Measurements from ENCODE around the gene ZNF793.
A peak's percentile ranks its signal among the peaks of the same experiment; 100 is the strongest.

Gene ZNF793

GRCh38 chr19:37468961-37469777 is 37.6 kb upstream of the ZNF793 start, which contains the start of gene ZNF570:
Gene ZNF570, plus strand, starts transcription at chr19:37469356. Its CDS starts 999 bp downstream, at chr19:37470355.
- CTCF ChIA-PET = no interaction called here
- DNase-seq (ENCODE audit: extremely low spot score) = peak; percentile 76
- no peak for TF ChIP-seq SUZ12 (IDR thresholded peaks at IDR 0.05)
- peak; percentile 59 for TF ChIP-seq L3MBTL2 (conservative IDR thresholded peaks at IDR 0.05)
- TF ChIP-seq HDGF (IDR thresholded peaks at IDR 0.05; ENCODE audit: borderline replicate concordance) = no peak
- TF ChIP-seq ARNT (IDR thresholded peaks at IDR 0.05) = no peak
- TF ChIP-seq FOXA1 (IDR thresholded peaks at IDR 0.05) = no peak
- TF ChIP-seq TARDBP (IDR thresholded peaks at IDR 0.05) = no peak
- POLR2A ChIA-PET = interaction anchor here (1.0 to 1.3 kb wide), 4 partner anchors 8 to 125 kb away, joined by 3 to 10 read pairs (median 4); partner anchors contain the start of genes ZNF527, ZNF540, ZNF571 and ZNF793

- CTCF ChIA-PET = no interaction called here
- POLR2A ChIA-PET = no interaction called here
- TF ChIP-seq FOXK2 (IDR thresholded peaks at IDR 0.05) (no peak), FOXM1 (IDR thresholded peaks at IDR 0.05; ENCODE audit: borderline replicate concordance) (no peak), SUZ12 (IDR thresholded peaks at IDR 0.05) (no peak), FOXA1 (IDR thresholded peaks at IDR 0.05) (no peak), TARDBP (IDR thresholded peaks at IDR 0.05) (no peak), L3MBTL2 (conservative IDR thresholded peaks at IDR 0.05) (no peak), SP1 (IDR thresholded peaks at IDR 0.05) (no peak), ARNT (IDR thresholded peaks at IDR 0.05) (no peak), ZNF384 (IDR thresholded peaks at IDR 0.05) (no peak), LEF1 (IDR thresholded peaks at IDR 0.05; ENCODE audit: borderline replicate concordance) (no peak), HDGF (IDR thresholded peaks at IDR 0.05; ENCODE audit: borderline replicate concordance) (no peak), NFRKB (IDR thresholded peaks at IDR 0.05) (no peak)
- TF ChIP-seq, protein P1, sequence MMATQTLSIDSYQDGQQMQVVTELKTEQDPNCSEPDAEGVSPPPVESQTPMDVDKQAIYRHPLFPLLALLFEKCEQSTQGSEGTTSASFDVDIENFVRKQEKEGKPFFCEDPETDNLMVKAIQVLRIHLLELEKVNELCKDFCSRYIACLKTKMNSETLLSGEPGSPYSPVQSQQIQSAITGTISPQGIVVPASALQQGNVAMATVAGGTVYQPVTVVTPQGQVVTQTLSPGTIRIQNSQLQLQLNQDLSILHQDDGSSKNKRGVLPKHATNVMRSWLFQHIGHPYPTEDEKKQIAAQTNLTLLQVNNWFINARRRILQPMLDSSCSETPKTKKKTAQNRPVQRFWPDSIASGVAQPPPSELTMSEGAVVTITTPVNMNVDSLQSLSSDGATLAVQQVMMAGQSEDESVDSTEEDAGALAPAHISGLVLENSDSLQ (IDR thresholded peaks at IDR 0.05) = no peak
- DNase-seq (ENCODE audit: extremely low spot score) = no peak
These were observed 36.5 kb upstream of the ZNF793 start for GRCh38 chr19:37470216-37470615.

DNA sequence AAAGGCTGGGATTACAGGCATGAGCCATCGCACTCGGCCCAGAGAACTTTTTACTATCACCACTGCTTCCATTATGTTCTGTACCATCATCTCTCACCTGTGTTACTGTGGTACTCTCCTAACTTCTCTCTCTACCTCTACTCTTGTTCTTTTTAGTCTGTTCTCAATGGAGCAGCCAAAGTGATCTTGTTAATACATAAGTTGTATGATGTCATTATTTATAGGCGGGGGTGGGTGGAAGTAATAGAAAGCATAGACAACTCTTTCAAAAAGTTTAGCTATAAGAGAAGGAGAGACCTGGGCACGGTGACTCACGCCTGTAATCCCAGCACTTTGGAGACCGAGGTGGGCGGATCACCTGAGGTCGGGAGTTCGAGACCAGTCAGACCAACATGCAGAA is 34.6 kb upstream of the ZNF793 start:
- POLR2A ChIA-PET = no interaction called here

GRCh38 chr19:37484406-37485168 is 22.2 kb upstream of the ZNF793 start:
- CTCF ChIA-PET = no interaction called here
- no peak for DNase-seq (ENCODE audit: extremely low spot score)

More for the DNA sequence above, 34.6 kb upstream of the ZNF793 start:
- DNase-seq (ENCODE audit: extremely low spot score) = no peak
- CTCF ChIA-PET = no interaction called here
- TF ChIP-seq L3MBTL2 (conservative IDR thresholded peaks at IDR 0.05) (no peak), ZNF384 (IDR thresholded peaks at IDR 0.05) (no peak), ARNT (IDR thresholded peaks at IDR 0.05) (no peak), BHLHE40 (IDR thresholded peaks at IDR 0.05; ENCODE audit: borderline replicate concordance) (no peak), LEF1 (IDR thresholded peaks at IDR 0.05; ENCODE audit: borderline replicate concordance) (no peak), NFRKB (IDR thresholded peaks at IDR 0.05) (no peak), SP1 (IDR thresholded peaks at IDR 0.05) (no peak), SUZ12 (IDR thresholded peaks at IDR 0.05) (no peak), CTBP1 (IDR thresholded peaks at IDR 0.05; ENCODE audit: borderline replicate concordance) (no peak)
- TF ChIP-seq, protein P1 (IDR thresholded peaks at IDR 0.05) = no peak

GRCh38 chr19:37492213-37492612 is 14.5 kb upstream of the ZNF793 start:
- CTCF ChIA-PET = no interaction called here
- DNase-seq (ENCODE audit: extremely low spot score) = no peak
- POLR2A ChIA-PET = no interaction called here
- TF ChIP-seq CTBP1 (IDR thresholded peaks at IDR 0.05; ENCODE audit: borderline replicate concordance) (no peak), LEF1 (IDR thresholded peaks at IDR 0.05; ENCODE audit: borderline replicate concordance) (no peak), ZNF384 (IDR thresholded peaks at IDR 0.05) (no peak), NFRKB (IDR thresholded peaks at IDR 0.05) (no peak), TARDBP (IDR thresholded peaks at IDR 0.05) (no peak), SUZ12 (IDR thresholded peaks at IDR 0.05) (no peak), HDGF (IDR thresholded peaks at IDR 0.05; ENCODE audit: borderline replicate concordance) (no peak), FOXK2 (IDR thresholded peaks at IDR 0.05) (no peak), FOXM1 (IDR thresholded peaks at IDR 0.05; ENCODE audit: borderline replicate concordance) (no peak), L3MBTL2 (conservative IDR thresholded peaks at IDR 0.05) (no peak), FOXA1 (IDR thresholded peaks at IDR 0.05) (no peak), SP1 (IDR thresholded peaks at IDR 0.05) (no peak), ELF4 (IDR thresholded peaks at IDR 0.05) (no peak)

More at GRCh38 chr19:37484406-37485168, 22.2 kb upstream of the ZNF793 start:
- POLR2A ChIA-PET = no interaction called here
- no peak for TF ChIP-seq FOXM1 (IDR thresholded peaks at IDR 0.05; ENCODE audit: borderline replicate concordance)
- TF ChIP-seq, protein P1 (IDR thresholded peaks at IDR 0.05) = no peak
- no peak for TF ChIP-seq NFRKB (IDR thresholded peaks at IDR 0.05)
- no peak for TF ChIP-seq ELF4 (IDR thresholded peaks at IDR 0.05)
- TF ChIP-seq FOXK2 (IDR thresholded peaks at IDR 0.05) = no peak
- TF ChIP-seq ZNF384 (IDR thresholded peaks at IDR 0.05) = no peak
- TF ChIP-seq L3MBTL2 (conservative IDR thresholded peaks at IDR 0.05) = no peak
- TF ChIP-seq SUZ12 (IDR thresholded peaks at IDR 0.05) = no peak
